Stimulated activated naive CD8-positive, alpha-beta T cell treated with anti-CD3 and anti-CD28 coated beads, Interleukin-15, amount 100 ng/mL, for 72 hours (primary cell): ENCODE measurements around the gene NEU4.
"Not testable (repeated sequence)": the region's sequence is repeated elsewhere in the genome, so short reads cannot be mapped to it uniquely, and the experiment has no call there.

Experiments used
- ATAC-seq: fragments of 150-1000 bp; cut with Tn5 transposase; 2 replicates; pipeline ENCODE4 v1.10.0; 2021; ENCODE audit warnings: mild to moderate bottlenecking, moderate library complexity
- DNase-seq, 2 donors: peaks; one replicate each; pipeline ENCODE4 v3.0.0; 2021 to 2022
- H3K27ac Mint-ChIP-seq, 2 donors: one replicate each; pipeline ENCODE4 v1.8.0; 2022; ENCODE audit warnings: mild to moderate bottlenecking in 2 of 2, mixed read lengths in 2 of 2, moderate library complexity in 2 of 2
- H3K27me3 Mint-ChIP-seq: one replicate; pipeline ENCODE4 v1.8.0; 2022; ENCODE audit warnings: mixed read lengths
- H3K4me1 Mint-ChIP-seq: one replicate; pipeline ENCODE4 v1.8.0; 2022; ENCODE audit warnings: mild to moderate bottlenecking, mixed read lengths
- H3K4me3 Mint-ChIP-seq, 2 donors: one replicate each; pipeline ENCODE4 v1.8.0; 2022; ENCODE audit warnings: mild to moderate bottlenecking in 2 of 2, mixed read lengths in 2 of 2, moderate library complexity in 1 of 2
- H3K9me3 Mint-ChIP-seq, 2 donors: one replicate each; pipeline ENCODE4 v1.8.0; 2022; ENCODE audit warnings: mixed read lengths in 2 of 2

NEU4 gene

DNA sequence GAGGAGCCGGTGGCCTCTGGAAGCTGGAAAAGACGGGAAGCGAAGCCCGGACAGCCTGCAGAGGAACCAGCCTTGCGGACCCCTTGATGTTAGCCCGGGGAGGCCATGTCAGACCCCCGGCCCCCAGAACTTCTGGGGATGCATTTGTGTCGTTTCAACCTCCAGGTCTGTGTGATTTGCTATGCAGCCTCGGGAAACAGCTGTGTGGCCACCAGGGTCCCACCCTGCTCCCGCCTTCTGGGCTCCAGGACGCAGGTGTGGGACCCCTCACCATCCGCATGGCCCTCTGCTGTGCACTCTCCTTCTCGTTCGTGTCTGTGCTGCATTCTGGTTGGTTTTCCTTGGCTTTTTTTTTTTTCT lies 13.3 kb downstream of the NEU4 start:
- Mint-ChIP-seq H3K4me1 (peaks cover 34% of the 10 kb centered on the region), H3K4me3 (peak overlapping the region in 1 of 2 donors; percentile 3), H3K27me3 (peaks cover 46% of the 10 kb centered on the region), H3K27ac (peak overlapping the region in 1 of 2 donors; percentile 83), H3K9me3 (peaks cover 20 to 41% of the 10 kb centered on the region in 2 donors)
- ATAC-seq (no peak), DNase-seq (no peak)

DNA sequence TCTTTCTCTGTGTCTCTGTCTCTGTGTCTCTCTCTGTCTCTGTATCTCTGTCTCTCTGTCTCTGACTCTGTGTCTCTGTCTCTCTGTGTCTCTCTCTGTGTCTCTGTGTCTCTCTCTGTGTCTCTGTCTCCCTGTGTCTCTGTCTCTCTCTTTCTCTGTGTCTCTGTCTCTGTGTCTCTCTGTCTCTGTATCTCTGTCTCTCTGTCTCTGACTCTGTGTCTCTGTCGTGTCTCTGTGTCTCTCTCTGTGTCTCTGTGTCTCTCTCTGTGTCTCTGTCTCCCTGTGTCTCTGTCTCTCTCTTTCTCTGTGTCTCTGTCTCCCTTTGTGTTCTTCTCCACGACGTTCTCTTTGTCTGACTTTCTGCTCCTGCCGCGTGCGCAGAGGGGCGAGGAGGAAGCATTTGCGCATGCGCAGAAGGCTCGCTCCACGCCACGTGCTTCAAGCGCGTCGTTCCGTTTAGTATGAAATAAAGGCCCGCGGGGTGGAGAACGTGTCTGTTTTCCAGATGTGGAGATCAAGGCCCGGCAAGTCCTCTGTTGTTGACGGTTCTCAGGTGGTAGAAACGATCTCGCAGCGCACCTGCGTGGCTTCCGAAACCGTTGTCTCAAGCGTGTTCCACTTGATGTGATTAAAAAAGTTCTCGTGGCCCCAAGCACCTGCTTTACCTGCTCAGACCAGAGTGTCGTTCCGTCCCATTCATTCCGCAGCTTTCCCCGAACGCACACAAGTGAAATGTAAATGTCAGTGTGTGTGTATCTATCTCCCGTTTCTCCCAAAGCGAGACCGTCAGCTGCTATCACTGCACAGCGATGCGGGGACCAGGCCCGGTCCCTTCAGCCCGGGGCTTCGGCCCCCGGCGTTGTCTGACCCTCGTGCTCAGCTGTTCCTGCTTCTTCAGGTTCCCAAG lies 14.8 kb downstream of the NEU4 start:
- not testable (repeated sequence) for ATAC-seq, DNase-seq
- peak overlapping the region in 1 of 2 donors; percentile 30 for H3K4me3 Mint-ChIP-seq
- H3K27ac Mint-ChIP-seq = peak overlapping the region in 1 of 2 donors; percentile 66
- peaks cover 29% of the 10 kb centered on the region for H3K4me1 Mint-ChIP-seq
- H3K9me3 Mint-ChIP-seq = peaks cover 23 to 51% of the 10 kb centered on the region in 2 donors
- H3K27me3 Mint-ChIP-seq = peaks cover 35% of the 10 kb centered on the region

GRCh38 chr2:241827394-241827793 lies 18.4 kb downstream of the NEU4 start:
- DNase-seq (no peak), ATAC-seq (no peak)
- H3K27ac Mint-ChIP-seq = no peak overlapping the region
- peaks cover 39% of the 10 kb centered on the region for H3K27me3 Mint-ChIP-seq
- peaks cover 23 to 51% of the 10 kb centered on the region in 2 donors for H3K9me3 Mint-ChIP-seq
- no peak overlapping the region for H3K4me3 Mint-ChIP-seq
- peaks cover 15% of the 10 kb centered on the region for H3K4me1 Mint-ChIP-seq

DNA sequence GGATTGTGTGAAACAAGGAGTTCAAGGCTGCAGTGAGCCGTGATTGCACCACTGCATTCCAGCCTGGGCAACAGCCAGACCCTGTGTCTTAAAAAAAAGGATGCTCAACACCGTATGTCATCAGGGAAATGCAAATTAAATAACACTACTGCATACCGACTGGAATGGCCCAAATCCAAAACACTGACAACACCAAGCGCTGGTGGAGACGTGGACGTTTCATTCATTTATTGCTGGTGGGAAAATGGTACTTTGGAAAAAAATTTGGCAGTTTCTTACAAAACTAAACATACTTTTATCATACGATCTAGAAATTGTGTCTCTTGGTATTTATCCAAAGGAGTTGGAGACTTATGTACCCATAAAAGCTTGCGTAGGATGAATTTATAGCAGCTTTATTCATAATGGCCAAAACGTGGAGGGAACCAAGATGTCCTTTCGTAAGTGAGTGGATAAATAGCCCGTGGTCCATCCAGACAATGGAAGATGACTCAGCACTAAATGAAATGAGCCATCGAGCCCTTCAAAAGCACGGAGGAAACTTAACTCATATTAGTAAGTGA lies 24.2 kb downstream of the NEU4 start:
- peaks cover 0 to 11% of the 10 kb centered on the region in 2 donors for H3K9me3 Mint-ChIP-seq
- DNase-seq = no peak
- peaks cover 34% of the 10 kb centered on the region for H3K27me3 Mint-ChIP-seq

GRCh38 chr2:241833756-241834526 lies 24.9 kb downstream of the NEU4 start:
- H3K4me3 Mint-ChIP-seq, ATAC-seq, H3K9me3 Mint-ChIP-seq, DNase-seq, H3K27ac Mint-ChIP-seq: not testable (repeated sequence)
- H3K4me1 Mint-ChIP-seq = peaks cover 15% of the 10 kb centered on the region
- peaks cover 42% of the 10 kb centered on the region for H3K27me3 Mint-ChIP-seq

More for the DNA sequence above, 24.2 kb downstream of the NEU4 start:
- Mint-ChIP-seq H3K4me1 (peaks cover 15% of the 10 kb centered on the region), H3K27ac (no peak overlapping the region), H3K4me3 (no peak overlapping the region)
- ATAC-seq = no peak

- peaks cover 15% of the 10 kb centered on the region for H3K4me1 Mint-ChIP-seq
- no peak overlapping the region for H3K4me3 Mint-ChIP-seq
- no peak for DNase-seq
- no peak overlapping the region for H3K27ac Mint-ChIP-seq
- ATAC-seq = no peak
- H3K9me3 Mint-ChIP-seq = peaks cover 0 to 8% of the 10 kb centered on the region in 2 donors
- peaks cover 49% of the 10 kb centered on the region for H3K27me3 Mint-ChIP-seq
These were observed 25.7 kb downstream of the NEU4 start for GRCh38 chr2:241834527-241835210.

DNA sequence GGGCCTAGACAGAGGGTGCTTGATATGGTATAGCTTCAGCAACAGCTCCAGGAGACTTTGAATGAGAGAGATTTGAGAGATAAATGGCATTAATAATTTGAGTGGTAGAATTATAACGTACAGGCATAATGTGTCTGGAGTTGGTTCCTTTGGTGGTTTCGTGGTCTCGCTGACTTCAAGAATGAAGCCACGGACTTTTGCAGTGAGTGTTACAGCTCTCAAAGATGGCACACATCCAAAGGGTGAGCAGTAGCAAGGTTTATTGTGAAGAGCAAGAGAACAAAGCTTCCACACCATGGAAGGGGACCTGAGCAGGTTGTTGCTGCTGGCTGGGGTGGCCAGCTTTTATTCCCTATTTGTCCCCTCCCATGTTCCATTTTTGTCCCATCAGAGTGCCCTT lies 26.6 kb downstream of the NEU4 start:
- H3K27ac Mint-ChIP-seq = no peak overlapping the region

DNA sequence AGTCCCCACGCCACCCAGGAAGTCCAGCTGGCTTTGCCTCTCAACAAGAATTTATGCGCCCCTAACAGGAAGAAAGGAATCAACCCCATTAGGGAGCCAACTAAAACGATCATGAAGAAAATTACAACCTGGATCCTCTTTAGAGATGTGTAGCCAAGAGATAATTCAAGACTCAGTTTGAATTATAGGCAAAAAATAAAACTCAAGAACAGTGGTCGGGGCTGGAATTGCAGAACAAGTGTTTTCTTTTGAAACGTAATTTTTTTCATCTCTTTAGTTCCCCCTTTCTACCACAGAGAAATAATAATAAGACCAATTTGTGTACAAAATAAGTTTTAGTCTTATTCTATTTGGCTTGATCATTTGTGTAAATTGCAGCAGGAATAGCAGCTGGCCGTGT lies 27.3 kb downstream of the NEU4 start:
- DNase-seq (no peak), ATAC-seq (no peak)
- Mint-ChIP-seq H3K27ac (no peak overlapping the region), H3K27me3 (peaks cover 62% of the 10 kb centered on the region), H3K4me1 (peaks cover 17% of the 10 kb centered on the region), H3K9me3 (peaks cover 0 to 8% of the 10 kb centered on the region in 2 donors), H3K4me3 (no peak overlapping the region)

More for the DNA sequence above, 26.6 kb downstream of the NEU4 start:
- peaks cover 57% of the 10 kb centered on the region for H3K27me3 Mint-ChIP-seq
- peak; percentile 52 for ATAC-seq
- no peak for DNase-seq
- peaks cover 0 to 8% of the 10 kb centered on the region in 2 donors for H3K9me3 Mint-ChIP-seq
- H3K4me3 Mint-ChIP-seq = no peak overlapping the region
- H3K4me1 Mint-ChIP-seq = peaks cover 15% of the 10 kb centered on the region

GRCh38 chr2:241837197-241837965 lies 28.4 kb downstream of the NEU4 start:
- DNase-seq (no peak), ATAC-seq (no peak)
- H3K27me3 Mint-ChIP-seq = peaks cover 62% of the 10 kb centered on the region
- H3K27ac Mint-ChIP-seq = no peak overlapping the region
- peaks cover 23% of the 10 kb centered on the region for H3K4me1 Mint-ChIP-seq
- H3K4me3 Mint-ChIP-seq = no peak overlapping the region
- peaks cover 0 to 8% of the 10 kb centered on the region in 2 donors for H3K9me3 Mint-ChIP-seq

DNA sequence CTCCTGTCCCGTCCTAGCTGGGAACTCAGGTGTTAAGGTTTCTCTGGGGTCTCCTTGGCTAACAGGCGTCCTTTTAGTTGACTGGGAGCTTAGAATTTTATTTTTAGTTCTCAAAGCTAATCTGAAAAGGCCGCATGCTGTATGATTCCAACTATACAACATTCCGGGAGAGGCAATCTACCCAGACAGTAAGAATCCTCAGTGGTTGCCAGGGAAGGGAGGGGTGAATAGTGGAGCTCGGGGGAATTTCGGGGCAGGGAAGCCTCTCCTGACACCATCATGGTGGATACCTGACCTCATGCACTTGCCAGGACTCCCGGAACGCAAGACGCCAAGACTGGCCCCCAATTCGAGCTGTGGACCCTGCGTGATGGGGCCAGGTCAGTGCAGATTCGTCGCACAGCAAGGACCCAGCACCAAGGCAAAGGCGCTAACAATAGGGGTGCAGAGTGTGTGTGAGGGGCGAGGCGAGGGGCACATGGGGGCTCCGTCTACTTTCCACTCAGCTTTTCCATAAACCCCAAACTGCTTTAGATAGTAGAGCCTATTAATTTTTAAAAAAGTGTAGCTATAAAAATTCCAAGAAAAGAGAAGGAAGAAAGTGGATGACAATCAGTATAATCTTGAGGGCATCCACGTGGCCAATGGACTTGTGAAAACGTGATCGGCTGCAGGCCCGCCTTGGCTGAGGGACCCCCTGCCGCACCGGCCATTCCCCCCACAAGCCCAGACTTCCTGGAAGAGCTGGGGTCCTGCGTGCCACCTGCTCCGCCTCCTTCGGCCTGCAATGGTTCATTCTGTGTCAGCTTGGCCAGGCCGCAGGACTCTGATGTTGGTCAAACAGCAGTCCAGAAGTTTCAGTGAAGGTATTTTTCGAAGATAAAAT lies 32.4 kb downstream of the NEU4 start:
- H3K4me3 Mint-ChIP-seq = no peak overlapping the region

GRCh38 chr2:241842067-241842415 lies 33.0 kb downstream of the NEU4 start:
- no peak for ATAC-seq
- peaks cover 53% of the 10 kb centered on the region for H3K4me1 Mint-ChIP-seq
- no peak overlapping the region for H3K4me3 Mint-ChIP-seq
- H3K9me3 Mint-ChIP-seq = no peaks in the 10 kb centered on the region
- DNase-seq = no peak
- no peak overlapping the region for H3K27ac Mint-ChIP-seq
- H3K27me3 Mint-ChIP-seq = peaks cover 53% of the 10 kb centered on the region

More for the DNA sequence above, 32.4 kb downstream of the NEU4 start:
- ATAC-seq = no peak
- no peak overlapping the region for H3K27ac Mint-ChIP-seq
- peaks cover 59% of the 10 kb centered on the region for H3K27me3 Mint-ChIP-seq
- peaks cover 0 to under 1% of the 10 kb centered on the region in 2 donors for H3K9me3 Mint-ChIP-seq
- no peak for DNase-seq
- H3K4me1 Mint-ChIP-seq = peaks cover 47% of the 10 kb centered on the region

DNA sequence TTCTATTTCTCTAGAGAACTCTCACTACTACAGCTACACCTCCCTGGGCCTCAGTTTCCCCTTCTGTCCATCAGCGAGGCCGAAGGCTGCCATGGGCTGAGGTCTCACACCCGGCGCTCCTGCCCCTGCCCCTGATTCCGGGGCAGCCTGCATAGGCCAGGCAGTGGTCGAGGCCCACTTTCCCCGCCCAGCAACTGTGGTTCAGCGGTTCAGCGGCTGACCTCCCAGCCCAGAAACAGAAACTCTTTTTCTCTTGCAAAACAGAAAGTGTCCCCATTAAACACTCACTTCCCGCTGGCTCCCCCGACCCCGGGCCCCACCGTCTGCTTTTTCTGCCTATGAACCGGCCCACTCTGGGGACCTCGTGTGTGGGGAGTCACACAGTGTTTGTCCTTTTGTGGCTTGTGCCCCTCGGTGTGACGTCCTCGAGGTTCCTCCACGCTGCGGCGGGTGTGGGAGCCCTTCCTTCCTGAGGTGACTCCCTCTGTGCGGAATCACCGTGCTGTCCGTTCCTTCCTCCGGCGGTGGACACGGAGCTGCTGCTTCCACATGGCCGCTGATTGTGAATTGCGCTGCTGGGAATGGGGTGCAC lies 33.7 kb downstream of the NEU4 start:
- peak; percentile 53 to 75 for DNase-seq
- Mint-ChIP-seq H3K27ac (peak overlapping the region; percentile 24 to 87), H3K4me3 (peak overlapping the region; percentile 74 to 86), H3K27me3 (peaks cover 46% of the 10 kb centered on the region), H3K9me3 (no peaks in the 10 kb centered on the region), H3K4me1 (peaks cover 52% of the 10 kb centered on the region)
- ATAC-seq = peak; percentile 57

GRCh38 chr2:241843321-241844065 lies 34.5 kb downstream of the NEU4 start:
- H3K9me3 Mint-ChIP-seq = no peaks in the 10 kb centered on the region
- H3K4me3 Mint-ChIP-seq = peak overlapping the region; percentile 74 to 86
- DNase-seq (no peak), ATAC-seq (peak; percentile 22)
- peaks cover 52% of the 10 kb centered on the region for H3K4me1 Mint-ChIP-seq
- H3K27ac Mint-ChIP-seq = no peak overlapping the region
- peaks cover 39% of the 10 kb centered on the region for H3K27me3 Mint-ChIP-seq
